GM21529 (cell line): ENCODE measurements around the gene RABGAP1L.
"Not testable (repeated sequence)": the region's sequence is repeated elsewhere in the genome, so short reads cannot be mapped to it uniquely, and the experiment has no call there.

ENCODE experiments used
- ATAC-seq: cut with Tn5 transposase; IDR thresholded peaks from one replicate; pipeline ENCODE4 v1.9.1; 2021; ENCODE audit not compliant: unreplicated experiment

The RABGAP1L gene

GRCh38 chr1:175005085-175005783, 845.9 kb downstream of the RABGAP1L start:
- no peak for ATAC-seq

GRCh38 chr1:175009532-175009931, 850.2 kb downstream of the RABGAP1L start:
- no peak for ATAC-seq

DNA sequence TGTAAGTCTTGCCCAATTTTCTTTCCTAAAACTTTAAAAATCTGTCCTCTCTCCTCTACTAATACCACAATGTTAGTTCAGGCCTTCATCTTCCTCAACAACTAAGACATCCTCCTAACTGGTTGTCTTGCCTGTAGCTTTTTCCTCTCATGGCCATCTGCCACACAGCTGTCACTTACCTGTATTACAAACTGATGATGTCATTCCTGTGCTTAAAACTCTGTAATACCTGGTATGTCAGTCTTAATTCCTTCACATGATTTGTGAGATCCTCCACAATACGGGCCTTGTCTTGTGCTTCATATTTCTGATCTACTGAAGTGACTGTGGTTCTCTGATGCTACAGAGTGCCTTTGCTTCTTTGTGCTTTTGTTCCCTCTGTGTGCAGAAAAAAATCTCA, 854.1 kb downstream of the RABGAP1L start:
- ATAC-seq: no peak

GRCh38 chr1:175015243-175015642, 855.9 kb downstream of the RABGAP1L start:
- no peak for ATAC-seq

DNA sequence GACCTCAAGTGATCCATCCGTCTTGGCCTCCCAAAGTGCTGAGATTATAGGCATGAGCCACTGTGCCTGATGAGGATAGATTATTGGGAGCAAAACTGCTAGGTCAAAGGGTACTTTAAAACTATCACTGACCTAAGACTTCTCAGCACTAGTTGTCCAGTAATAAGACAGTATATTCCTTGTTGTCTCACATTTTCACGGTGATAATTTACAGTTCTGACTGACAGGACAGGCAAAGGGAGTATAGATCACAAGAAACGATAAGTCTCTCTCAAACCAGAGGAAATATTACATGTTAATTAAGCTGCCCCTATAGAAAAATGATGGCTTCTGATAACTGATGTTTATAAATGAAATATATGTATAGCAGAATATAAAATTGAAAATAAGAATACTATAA, 860.2 kb downstream of the RABGAP1L start:
- ATAC-seq: no peak

GRCh38 chr1:175023043-175023921, 864.0 kb downstream of the RABGAP1L start, which contains the start of gene MRPS14:
MRPS14 (minus strand) TSS chr1:175023425; CDS start chr1:175023408, 17 bp downstream.
- ATAC-seq: peak; percentile 92

GRCh38 chr1:175023922-175024242, 864.6 kb downstream of the RABGAP1L start:
- ATAC-seq: not testable (repeated sequence)

DNA sequence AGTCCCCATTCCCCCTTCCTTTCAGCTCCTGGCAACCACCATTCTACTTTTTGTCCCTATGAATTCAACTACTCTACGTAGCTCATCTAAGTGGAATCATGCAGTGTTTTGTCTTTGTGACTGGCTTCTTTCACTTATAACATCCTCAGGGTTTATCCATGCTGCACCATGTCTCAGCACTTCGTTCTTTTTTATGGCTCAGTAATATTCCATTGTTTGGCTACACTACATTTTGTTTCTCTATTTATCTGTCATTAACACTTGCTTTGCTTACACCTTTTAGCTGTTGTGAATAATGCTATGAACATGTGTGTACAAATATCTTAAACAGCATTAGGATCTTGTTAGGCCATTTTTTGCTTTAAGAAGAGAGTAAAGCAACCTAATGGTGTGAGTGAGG, 865.5 kb downstream of the RABGAP1L start:
- ATAC-seq: no peak

- no peak for ATAC-seq
These were observed 874.6 kb downstream of the RABGAP1L start for GRCh38 chr1:175033953-175034352.

GRCh38 chr1:175034775-175035174, 875.5 kb downstream of the RABGAP1L start:
- no peak for ATAC-seq

GRCh38 chr1:175035865-175036264, 876.5 kb downstream of the RABGAP1L start:
- ATAC-seq: no peak

GRCh38 chr1:175036476-175036875, 877.2 kb downstream of the RABGAP1L start:
- no peak for ATAC-seq

DNA sequence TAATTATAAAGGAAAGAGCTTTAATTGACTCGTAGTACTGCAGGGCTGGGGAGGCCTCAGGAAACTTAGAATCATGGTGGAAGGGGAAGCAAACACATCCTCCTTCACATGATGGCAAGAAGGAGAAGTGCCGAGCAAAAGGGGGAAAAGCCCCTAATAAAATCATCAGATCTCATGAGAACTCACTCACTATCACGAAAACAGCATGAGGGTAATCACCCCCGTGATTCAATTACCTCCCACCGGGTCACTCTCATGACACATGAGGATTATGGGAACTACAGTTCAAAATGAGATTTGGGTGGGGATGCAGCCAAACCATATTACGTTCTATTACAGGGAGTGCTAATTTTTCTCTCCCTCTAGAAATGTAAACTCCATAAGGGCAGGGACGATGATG, 878.1 kb downstream of the RABGAP1L start:
- ATAC-seq: no peak

DNA sequence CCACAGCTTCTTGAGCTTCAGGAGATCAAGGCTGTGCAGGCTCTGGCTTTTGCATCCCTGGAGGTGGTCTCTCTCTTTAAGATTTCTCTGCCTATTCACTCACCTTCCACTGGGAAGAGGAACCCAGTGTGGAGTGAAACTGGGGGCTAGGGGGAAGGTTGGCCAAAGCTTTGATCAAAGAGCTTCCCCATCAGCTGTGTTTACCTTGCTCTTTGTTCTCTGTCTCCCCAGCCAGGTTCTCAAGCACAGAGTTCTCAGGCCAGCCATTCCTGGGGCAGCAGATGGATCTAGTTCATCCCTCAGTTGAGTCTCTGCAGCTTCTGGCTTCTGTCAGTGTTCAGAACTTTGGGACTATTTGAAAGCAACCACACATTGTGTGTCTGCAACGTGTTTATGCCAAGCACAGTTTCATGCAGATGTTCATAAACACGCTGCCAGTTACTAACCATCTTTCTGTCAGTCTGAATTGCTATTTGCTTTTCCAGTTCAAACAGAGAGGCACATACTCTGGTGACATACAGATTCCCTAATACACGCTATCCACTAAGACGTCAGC, 881.1 kb downstream of the RABGAP1L start:
- no peak for ATAC-seq

- ATAC-seq: no peak
These were observed 883.3 kb downstream of the RABGAP1L start for GRCh38 chr1:175042650-175043049.

DNA sequence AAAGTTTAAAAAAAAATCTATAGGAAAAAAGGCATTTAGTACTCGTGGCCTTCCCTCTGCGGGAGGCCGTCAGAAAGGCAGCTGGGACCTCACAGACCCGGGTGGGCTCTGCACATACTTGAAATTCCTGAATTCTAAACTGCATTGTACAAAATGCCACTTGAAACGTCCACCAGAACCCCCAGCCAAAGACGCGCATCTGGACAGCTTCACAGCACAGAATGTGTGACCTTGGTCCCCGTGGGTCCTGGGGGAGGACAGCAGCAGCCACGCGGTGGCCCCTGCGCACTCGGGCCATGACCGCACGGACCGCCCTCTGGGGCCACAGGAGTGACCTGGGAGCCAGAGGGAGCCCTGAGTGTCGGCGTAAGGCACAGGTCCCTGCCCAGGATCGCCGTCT, 884.5 kb downstream of the RABGAP1L start:
- no peak for ATAC-seq

- ATAC-seq: not testable (repeated sequence)
These were observed 885.3 kb downstream of the RABGAP1L start for GRCh38 chr1:175044591-175044990.
